HEK293 (cell line): ENCODE results near the gene MIEF2.

ENCODE experiments used
- MYNN ChIP-seq: fragments of 450-650 bp; formaldehyde crosslinking; IDR thresholded peaks from 2 replicates; pipeline ENCODE4 v1.5.1; 2016; ENCODE audit warnings: missing biosample characterization, missing genetic modification characterization, borderline replicate concordance
- YY1 ChIP-seq: fragments of 450-650 bp; formaldehyde crosslinking; IDR thresholded peaks from 2 replicates; pipeline ENCODE4 v1.5.1; 2018; ENCODE audit warnings: missing biosample characterization, missing genetic modification characterization
- ZNF292 ChIP-seq: fragments of 450-650 bp; formaldehyde crosslinking; IDR thresholded peaks from 2 replicates; pipeline ENCODE4 v1.5.1; 2016; ENCODE audit warnings: low read depth, missing biosample characterization, missing genetic modification characterization, borderline replicate concordance
- ZNF571 ChIP-seq: fragments of 450-650 bp; formaldehyde crosslinking; IDR thresholded peaks from 2 replicates; pipeline ENCODE4 v1.5.0; 2017; ENCODE audit warnings: missing biosample characterization, missing genetic modification characterization
- ZNF660 ChIP-seq: fragments of 450-650 bp; IDR thresholded peaks from 2 replicates; pipeline ENCODE4 v1.5.1; 2018; ENCODE audit warnings: missing biosample characterization, mild to moderate bottlenecking, missing genetic modification characterization
- TF ChIP-seq, protein P1 (sequence below): fragments of 450-650 bp; formaldehyde crosslinking; IDR thresholded peaks from 2 replicates; pipeline ENCODE4 v1.5.1; 2016; ENCODE audit warnings: missing biosample characterization, missing genetic modification characterization

- TF ChIP-seq ZNF571 (no peak), ZNF660 (tag by site-specific recombination) (no peak), ZNF292 (tag by site-specific recombination) (no peak), MYNN (tag by site-specific recombination) (no peak), YY1 (no peak)
- TF ChIP-seq, protein P1, sequence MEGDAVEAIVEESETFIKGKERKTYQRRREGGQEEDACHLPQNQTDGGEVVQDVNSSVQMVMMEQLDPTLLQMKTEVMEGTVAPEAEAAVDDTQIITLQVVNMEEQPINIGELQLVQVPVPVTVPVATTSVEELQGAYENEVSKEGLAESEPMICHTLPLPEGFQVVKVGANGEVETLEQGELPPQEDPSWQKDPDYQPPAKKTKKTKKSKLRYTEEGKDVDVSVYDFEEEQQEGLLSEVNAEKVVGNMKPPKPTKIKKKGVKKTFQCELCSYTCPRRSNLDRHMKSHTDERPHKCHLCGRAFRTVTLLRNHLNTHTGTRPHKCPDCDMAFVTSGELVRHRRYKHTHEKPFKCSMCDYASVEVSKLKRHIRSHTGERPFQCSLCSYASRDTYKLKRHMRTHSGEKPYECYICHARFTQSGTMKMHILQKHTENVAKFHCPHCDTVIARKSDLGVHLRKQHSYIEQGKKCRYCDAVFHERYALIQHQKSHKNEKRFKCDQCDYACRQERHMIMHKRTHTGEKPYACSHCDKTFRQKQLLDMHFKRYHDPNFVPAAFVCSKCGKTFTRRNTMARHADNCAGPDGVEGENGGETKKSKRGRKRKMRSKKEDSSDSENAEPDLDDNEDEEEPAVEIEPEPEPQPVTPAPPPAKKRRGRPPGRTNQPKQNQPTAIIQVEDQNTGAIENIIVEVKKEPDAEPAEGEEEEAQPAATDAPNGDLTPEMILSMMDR (tag by site-specific recombination) = no peak
Measured at GRCh38 chr17:18213666-18214270, 46.7 kb upstream of the MIEF2 start.
